HK-2 (cell line): Measurements from ENCODE around the gene YBX1.
"Not testable (repeated sequence)": the region's sequence is repeated elsewhere in the genome, so short reads cannot be mapped to it uniquely, and the experiment has no call there.

ENCODE experiments used
- DNase-seq: peaks from one replicate; pipeline ENCODE4 v3.0.0-alpha.2; 2018; ENCODE audit not compliant: unreplicated experiment

The YBX1 gene

DNA sequence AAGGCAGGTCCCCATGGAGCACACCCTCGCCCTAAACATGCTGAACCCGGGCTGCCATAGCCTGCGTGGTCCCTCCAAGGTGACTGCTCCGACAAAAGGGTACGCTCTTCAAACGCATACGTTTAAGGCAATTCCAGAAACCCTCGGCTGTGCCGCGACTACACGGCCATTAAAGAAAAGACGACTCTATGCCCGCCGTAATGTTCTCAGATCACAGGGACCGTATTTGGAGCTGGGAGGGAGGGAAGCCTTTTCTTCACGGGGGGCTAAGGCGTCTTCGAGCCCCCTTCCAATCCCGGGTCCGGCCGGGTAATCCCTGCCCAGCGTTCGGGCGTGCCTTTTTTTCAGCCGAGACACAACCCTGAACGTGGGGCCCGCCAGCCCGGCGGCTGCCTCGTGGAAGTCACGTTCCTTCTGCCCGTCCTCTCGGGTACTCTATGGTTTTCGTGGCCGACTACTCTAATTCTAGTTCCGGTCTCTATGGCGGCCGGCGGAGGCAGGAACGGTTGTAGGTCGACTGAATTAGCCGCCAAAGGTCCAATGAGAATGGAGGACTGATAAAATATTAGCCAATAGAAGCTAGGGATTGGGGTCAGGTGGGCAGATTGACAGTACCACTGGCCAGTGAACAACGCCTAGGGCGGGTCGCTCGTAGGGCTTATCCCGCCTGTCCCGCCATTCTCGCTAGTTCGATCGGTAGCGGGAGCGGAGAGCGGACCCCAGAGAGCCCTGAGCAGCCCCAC is at the start of gene YBX1:
Gene YBX1 (plus strand): TSS at position 678 of the 743 bp plus-strand sequence. CDS start 148 bp downstream, outside the sequence.
- peak; percentile 97 for DNase-seq

DNA sequence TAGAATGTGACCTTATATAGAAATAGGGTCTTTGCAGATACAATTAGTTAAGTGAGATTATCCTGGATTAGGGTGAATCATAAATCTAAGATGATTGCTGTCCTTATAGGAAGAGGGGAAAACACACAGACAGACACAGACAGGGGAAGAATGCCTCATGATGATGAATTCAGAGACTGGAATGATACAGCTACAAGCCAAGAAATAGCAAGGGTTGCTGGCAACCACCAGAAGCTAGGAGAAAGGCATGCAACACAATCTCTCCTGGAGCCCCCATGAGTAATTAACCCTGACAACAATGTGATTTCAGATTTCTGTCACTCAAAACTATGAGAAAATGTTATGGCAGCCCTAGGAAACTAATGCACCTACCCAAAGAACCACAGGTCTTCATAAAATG is 43.1 kb upstream of the YBX1 start:
- no peak for DNase-seq

DNA sequence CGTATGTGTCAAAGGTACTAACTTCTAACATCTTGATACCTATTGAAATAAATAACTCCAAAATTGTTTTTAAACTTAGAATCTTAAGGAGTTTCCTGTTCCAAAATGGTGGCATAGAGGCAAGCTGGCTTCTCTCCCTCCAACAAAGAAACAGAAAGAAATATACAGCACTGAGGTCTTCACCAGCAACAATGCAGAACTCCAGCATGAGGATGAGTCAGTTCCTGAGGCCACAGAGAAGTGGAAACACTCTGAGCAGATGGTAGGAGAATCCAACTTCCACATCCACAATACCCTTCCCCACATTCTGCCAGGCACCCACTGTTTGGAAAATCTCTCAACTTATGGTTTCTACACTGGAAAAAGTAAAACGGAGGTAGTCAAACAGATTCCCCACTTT is 36.2 kb upstream of the YBX1 start:
- DNase-seq, result no peak

DNA sequence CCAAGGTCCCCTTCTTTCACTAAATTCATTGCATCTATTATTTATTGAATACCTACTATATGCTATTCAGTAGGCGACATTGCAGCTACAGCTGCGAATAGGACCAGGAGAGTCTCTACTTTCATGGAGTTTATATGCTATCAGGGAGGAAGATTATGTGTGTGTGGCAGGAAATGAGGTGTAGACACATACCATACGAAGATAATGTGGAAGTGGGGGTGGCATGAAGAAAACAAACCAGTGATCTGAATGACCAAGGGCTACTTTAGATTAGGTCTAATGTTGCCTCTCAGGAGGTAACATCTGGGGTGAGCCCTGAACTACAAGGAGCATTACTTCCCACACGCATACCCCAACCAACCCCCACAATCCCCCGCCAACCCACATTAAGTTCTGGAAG is 25.0 kb upstream of the YBX1 start:
- DNase-seq, result no peak

DNA sequence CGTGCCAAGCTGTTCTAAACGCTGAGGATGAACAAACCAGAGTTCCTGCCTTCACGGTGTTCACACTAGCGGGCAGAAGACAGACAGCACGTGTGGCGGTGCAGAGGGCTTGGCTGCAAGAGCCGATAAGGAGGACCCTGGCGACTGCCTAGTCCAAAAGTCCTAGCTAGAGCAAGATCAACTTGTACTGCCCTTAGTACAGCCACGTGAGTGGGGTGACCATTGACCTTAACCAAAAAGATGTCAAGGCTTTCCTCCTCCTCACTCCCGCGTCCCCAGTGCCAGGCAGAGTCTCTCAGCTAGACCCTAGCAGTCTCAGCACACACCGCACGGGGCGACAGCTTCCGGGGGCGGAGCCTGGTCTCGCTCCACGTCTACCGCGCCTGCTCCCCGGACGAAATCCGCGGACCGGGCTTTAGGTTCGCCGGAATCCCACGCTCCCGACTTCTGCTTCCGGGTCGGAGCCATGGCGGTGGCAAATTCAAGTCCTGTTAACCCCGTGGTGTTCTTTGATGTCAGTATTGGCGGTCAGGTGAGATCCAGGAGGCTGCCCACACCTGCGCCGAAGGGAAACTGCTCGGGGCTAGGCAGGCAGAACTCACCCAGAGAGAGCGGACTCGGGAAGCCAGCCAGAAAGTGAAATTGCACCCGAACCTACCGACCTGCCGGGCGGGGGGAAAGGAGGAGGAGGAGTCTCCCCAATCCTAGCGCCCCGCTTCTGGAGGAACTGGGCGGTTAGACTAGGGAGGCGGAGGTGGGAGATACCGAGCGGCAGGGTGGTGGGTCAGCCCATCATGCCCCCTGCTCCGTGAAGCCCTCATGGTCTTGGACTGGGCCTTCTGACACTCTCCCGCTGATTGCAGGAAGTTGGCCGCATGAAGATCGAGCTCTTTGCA is 24.0 kb upstream of the YBX1 start, which contains the start of gene PPIH:
Gene PPIH (plus strand): TSS at position 443 of the 896 bp plus-strand sequence. CDS start 24 bp downstream, at position 467.
- peak; percentile 93 for DNase-seq

DNA sequence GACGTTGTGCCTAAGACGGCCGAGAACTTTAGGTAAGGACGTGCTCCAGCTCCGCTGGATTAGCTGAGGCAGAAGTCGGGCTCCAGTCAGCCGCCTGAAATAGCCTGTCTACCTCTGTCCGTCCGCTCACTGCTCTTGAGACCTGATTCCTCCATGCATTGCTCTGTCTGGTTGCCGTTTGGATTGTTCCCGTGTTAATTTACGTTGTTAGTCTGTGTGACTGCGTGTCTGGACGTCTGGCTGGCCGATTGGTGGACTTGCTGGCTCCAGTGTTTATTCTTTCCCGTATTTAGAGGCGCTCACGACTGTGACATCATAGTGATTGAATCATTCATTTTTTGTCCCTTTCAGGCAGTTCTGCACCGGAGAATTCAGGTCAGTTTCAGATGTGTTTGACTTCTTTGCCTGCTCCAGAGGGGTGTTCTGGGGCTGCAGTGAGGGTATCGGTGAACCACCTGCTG is 23.3 kb upstream of the YBX1 start:
- DNase-seq, result peak; percentile 33

DNA sequence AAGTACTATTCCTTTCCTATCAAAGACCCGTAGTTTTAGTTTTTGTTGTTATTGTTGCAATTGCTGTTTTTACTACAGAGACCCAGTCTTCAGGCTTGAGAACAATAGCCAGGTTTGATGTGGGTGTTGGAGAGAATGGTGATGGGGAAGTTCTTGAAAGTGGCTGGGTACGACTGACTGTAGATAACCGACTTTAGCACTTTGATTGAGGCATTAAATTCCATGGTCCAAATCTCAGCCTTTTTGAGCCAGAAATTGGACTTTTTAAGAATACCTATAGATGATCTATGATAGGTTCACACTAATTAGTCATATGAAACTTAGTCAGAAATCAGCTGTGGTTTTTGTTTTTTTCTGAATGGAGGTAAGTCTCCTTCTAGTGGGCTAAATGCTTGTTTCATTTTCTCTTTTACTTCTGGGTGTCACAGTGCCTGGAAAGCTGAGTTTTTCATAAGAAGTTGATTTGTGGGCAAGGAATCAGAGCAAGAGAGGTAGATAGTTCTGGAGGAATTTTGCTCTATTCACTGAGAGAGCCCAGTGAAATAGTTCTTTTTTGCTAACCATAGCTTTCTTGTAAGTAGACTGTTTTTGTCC is 21.2 kb upstream of the YBX1 start:
- DNase-seq, result no peak

DNA sequence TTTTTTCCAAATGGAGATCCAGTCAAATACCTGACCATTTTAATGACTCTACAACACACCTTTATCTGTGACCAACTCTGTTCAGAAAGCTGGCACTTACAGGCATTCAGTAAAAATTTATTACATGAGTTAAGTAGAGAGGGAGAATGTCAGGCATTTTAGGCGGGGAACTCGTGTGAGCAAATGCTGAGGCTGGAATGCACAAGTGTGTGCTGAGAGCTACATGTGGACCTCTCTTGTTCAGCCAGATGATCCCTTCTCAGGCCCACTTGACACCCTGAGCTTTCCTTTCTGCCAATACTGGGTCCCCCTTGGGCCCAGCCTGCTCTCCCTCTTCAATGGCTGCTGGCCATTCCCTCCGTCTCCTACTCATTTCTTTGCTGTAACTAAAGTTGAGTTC is 12.3 kb upstream of the YBX1 start:
- no peak for DNase-seq

DNA sequence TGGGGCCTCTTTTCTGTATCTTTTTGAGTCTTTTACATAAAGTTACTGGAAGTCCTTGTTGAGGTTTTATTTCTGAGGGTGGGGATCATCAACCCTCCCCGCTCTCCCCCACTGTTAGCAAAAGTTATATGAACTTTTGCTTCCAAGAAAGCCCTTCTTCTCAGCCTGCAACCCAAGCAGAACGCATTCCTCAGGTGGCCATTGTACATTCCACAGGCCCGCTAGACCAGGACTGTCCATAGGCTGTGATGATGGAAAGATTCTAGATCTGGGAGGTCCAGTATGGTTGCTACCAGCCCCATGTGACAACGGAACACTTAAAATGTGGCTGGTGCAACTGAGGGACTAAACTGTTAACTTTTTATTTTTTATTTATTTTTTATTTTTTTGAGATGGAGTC is 11.8 kb upstream of the YBX1 start:
- DNase-seq, result no peak

DNA sequence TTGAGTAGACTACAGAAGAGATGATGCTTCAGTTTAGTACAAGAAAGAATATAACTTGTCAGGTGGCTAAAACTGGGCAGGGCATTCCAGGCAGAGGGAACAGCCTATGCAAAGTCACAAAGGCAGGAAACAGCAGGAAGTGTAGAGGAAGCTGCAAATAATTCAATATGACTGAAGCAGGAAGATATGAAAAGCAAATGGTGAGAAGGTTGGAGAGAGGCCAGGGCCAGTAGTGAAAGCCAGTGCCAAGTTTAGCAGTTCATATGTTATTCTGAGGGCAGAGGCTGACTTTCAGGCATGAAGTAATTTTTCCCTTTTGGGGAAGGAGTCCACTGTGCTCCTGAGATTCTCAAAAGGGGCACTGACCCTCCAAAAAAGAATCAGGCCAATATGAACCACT is 8.0 kb upstream of the YBX1 start:
- DNase-seq, result no peak

DNA sequence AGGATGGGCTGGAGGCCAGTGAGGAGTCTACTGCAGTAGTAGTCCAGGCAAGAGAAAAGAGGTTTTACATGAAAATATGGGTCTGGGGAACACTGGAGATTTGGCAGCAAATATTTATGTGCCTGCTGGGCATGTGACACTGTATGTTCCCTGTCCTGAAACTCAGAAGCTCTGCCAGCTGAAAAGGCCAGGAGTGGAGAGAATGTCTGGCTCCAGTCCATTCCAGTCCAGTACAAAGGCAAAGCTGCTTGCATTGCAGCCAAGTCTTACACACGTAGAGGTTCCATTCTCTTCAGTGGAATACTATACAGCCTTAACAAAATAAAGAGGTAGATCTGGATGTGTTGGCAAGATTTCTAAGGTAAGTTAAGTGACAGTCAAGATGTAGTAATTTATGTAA is 7.5 kb upstream of the YBX1 start:
- no peak for DNase-seq

DNA sequence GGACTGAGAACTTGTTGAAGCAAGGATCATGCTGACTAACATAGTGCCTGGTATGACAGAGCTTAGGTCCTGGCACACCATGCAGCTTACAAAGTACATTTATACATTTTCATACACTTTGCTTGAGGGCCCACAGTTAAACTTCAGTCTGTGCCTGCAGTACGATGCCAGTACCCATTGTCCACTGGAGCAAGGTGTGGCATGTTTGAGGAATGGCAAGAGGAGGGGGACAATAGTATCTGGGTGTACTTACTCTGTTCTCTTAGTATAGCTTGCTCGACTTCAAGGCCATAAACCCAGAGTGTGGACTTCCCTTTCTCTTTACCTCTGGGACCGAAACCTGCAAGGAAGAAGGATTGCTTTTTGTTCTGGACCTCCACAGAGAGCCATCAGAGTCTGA is 6.8 kb upstream of the YBX1 start:
- no peak for DNase-seq

DNA sequence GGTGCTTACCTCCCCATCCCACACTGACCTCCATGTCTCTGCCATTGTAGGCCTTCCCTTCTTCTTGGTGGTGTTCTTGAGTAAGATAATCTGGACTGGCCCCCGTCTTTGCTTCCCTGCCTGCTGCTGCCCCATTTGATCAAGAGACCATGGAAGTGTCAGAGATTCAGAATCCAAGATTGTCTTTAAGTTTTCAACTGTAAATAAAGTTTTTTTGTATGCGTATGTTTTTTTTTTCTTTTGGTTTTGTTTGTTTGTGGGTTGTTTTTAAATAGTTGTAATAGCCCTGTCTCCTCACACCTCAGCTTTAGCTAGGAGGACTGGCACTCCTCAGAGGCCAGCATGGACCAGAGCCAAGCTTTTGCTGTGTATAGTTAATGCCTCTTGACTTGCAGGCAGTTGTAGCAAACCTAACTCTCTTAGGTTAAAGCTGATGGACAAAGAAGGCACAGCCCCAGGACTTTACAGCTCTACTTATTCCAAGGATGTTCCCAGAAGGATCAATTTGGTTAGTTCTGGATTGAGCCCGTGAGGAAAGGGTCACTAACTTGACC is 5.6 kb upstream of the YBX1 start:
- DNase-seq, result no peak

DNA sequence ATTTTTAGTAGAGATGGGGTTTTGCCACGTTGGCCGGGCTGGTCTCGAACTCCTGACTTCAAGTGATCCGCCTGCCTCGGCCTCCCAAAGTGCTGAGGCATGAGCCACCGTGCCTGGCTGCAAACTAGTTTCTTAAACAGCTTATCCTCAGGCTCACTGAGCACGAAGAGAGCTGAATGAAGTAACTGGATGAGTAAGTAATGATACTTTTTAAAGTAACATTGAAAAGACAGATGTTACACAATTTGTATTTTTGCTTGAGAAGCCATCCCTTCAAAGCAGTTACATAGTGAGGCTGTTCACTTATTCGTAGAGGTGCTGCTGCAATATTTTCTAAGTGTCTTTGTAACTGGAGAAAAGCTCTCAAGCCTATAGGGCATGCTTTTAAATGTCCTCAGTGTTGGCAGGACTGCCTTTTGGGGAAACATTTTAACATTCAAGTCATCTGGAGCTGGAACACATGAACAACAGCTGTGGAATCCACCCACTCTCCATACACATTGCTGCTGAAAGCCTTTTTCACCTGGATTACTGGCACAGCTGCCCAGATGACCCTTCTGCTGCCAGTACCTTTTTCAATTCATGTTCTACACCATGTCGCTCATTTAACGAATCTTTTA is 2.7 kb upstream of the YBX1 start:
- DNase-seq, result no peak

DNA sequence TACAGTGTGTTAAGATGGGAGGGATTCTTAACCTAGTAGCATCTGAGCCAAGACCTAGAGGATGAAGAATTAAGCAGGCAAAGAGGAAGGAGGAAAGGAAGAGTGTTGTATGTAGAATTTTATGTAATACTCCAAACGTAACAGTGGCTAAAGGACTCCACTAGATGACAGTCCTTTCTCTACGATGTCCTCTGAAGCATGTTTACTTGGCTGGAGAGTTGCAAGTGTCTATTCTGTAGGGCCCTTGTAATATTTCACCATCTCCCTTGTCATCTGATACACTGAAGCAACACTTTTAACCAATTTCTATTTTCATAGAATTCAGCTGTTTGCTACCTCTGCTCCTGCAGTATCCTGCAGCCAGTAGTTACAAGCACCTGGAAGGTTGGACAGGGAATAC is 2.2 kb upstream of the YBX1 start:
- DNase-seq, result no peak

DNA sequence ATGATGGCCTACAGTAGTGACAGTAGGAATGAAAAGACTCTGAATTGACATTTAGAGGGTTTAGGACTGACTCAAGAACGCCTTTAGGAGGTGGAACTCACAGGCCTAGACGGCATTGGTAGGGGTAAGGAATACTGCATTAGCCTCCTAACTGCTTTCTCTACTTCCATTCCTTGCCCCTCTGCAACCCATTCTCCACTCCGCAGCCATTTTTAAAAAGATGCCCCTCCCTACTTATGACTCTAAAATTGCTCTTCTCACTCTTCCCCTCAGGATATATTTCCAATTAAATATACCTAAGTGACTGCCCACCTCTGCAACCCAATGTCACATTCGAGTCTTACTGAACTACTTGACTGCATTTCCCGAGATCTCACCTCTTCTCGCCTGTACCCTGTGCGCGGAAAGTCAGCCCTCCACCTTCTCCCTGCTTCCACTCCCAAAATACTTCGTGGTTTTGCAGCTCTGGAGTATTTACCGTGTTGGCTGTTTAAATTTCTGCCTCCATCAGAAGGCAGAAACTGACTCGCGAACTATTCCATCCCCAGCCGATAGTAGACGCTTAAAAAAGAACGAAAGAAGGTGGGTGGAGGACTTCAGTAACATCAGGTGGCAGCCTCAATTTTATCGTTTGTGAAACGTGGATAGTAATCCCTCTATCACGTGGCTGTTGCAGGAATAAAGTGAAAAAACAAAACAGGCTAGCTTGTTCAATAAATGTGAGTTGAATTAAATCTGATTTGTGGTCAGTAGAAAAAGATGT is 1.1 kb upstream of the YBX1 start:
- peak; percentile 11 for DNase-seq

DNA sequence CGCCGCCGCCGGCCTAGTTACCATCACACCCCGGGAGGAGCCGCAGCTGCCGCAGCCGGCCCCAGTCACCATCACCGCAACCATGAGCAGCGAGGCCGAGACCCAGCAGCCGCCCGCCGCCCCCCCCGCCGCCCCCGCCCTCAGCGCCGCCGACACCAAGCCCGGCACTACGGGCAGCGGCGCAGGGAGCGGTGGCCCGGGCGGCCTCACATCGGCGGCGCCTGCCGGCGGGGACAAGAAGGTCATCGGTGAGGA is 193 bp downstream of the YBX1 start:
- not testable (repeated sequence) for DNase-seq

DNA sequence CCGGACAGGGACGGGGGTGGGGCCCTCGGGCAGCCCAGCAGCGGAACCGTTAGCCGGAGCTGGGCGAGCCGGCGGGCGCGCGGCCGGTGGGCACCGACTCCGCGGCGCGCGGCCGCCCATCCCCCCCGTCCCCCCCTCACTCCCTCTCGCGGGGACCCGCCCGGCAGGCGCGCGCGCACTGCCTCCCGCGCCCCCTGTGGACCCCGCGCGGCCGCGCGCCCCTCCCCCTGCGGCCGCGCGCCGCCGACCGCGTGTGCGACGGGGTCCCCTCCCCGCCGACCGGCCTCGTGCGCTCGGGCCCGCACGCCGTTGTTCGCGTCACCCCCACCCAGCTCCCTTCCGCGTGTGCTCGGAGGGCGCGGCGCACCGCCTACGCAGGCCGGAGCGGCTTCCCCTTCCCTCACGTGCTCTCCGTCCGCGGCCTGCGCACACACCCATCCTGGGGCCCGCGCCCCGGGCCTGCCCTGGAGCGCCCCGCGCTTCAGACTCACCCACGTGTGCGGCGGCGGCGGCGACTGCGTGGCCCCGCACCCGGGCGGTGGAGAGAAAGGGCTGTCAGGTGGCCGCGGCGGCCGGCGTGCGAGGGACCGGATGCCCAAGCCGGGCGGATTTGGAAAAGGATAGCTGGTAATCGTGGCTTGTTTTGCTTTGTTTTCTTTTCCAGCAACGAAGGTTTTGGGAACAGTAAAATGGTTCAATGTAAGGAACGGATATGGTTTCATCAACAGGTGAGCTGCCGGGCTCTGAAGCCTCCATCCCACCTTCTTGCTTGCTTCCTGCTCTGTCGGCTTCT is 717 bp downstream of the YBX1 start:
- DNase-seq, result peak; percentile 49

DNA sequence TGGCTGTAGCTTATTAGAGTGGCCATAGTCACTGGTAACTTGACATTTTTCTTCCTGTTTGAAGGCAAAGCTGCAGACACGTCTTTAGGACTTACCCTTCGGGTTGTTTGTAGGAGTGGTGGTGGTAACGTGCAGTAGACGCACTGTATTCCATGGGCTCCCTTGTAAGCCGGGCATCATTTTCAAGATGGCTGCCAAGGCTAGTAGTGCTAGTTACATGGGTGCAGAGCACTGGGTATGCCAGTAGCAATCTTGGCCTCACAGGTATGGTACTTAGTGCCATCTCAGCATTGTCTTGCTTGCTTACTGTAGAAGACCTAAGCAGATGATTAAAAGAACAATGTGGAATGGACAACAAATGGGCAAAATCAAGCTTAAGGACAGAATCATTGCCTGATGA is 1.9 kb downstream of the YBX1 start:
- DNase-seq, result no peak

DNA sequence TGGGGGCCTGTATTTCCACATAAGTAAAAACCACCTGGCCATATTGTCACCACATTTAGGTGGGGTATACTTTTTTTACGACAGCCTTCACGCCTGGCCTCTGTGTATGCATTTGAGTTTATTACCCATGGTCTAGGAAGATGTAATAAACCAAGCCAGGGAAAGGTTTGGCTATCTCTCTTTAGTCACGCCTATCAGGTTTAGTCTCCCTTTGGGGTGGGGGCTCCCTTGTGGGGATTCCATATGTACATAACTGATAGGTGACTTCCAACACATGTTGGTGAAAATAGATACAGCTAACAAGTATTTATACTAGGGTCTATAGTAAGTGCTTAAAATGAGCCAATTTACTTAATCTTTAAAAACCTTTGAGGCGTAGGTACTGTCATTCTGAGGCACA is 4.2 kb downstream of the YBX1 start:
- DNase-seq, result no peak
